Measurements from ENCODE around the gene ANKRD39. TPM values are rescaled to one million over a fixed set of nuclear protein-coding genes. Genes with fewer than 3 reads are reported as not detected.
"Not testable (repeated sequence)": the region's sequence is repeated elsewhere in the genome, so short reads cannot be mapped to it uniquely, and the experiment has no call there.

The ANKRD39 gene
- total RNA-seq, 2 experiments from 2014 or later: 22.6 TPM

DNA sequence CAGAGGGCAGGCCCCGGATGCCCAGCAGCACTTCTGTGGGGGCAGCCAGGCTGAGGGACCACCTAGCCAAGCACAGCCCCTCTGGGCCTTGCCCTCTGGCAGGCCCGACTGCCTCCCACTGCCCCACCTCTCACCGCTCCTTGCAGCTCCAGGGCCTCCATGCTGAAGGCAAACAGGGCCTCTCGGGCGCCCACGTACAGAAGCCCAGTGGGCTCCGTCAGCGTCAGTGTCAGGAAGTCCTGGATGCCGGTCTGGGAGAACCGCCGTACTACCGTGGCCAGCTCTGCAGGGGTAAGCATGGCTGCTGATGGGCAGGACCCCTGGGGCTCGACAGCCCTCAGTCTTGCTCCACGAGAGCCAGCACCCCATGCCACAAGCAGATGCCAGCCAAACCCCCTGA is 8.3 kb upstream of the ANKRD39 start:
- Mint-ChIP-seq H3K4me1 (ENCODE audit: low read depth) (peaks cover 19% of the 10 kb centered on the region), H3K4me3 (no peak overlapping the region), H3K9me3 (no peaks in the 10 kb centered on the region), H3K27me3 (peaks cover 3% of the 10 kb centered on the region), H3K36me3 (ENCODE audit: low read depth) (peaks cover 10% of the 10 kb centered on the region), H3K27ac (no peak overlapping the region)
- DNase-seq (no peak), ATAC-seq (no peak)
- ChIA-PET CTCF (interaction anchor here (4.5 kb wide), 1 partner anchor 8 kb away, joined by 38 read pairs; the partner anchor contains the start of gene ANKRD39), POLR2A (interaction anchor here (0.9 kb wide), 1 partner anchor 58 kb away, joined by 3 read pairs; no protein-coding TSS in a partner anchor)
- TF ChIP-seq CTCF (IDR thresholded peaks at IDR 0.05): no peak
- intact Hi-C loops (cut with micrococcal nuclease): no loop called here

DNA sequence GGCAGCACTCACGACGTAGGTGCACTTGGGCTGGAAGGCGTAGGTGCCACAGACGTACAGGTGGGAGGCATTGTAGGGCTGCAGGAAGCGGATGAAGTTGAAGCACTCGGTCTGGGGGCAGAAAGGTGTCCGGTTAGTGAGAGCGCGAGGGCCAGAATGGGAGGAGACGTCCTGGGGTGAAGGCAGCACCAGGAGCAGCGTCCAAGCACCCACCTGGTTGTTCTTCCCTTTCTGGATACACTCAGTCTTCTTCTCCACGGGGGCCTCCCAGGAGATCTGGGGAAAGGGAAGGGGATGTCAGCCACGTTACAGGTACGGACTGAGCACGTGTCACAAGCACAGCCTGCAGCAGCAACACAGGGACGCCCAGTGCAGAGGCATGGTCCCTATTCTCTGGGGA is 7.8 kb upstream of the ANKRD39 start:
- POLR2A ChIA-PET: no interaction called here
- Mint-ChIP-seq H3K4me3 (no peak overlapping the region), H3K27ac (no peak overlapping the region), H3K27me3 (peaks cover 2% of the 10 kb centered on the region), H3K36me3 (ENCODE audit: low read depth) (peaks cover 10% of the 10 kb centered on the region), H3K9me3 (no peaks in the 10 kb centered on the region), H3K4me1 (ENCODE audit: low read depth) (peaks cover 16% of the 10 kb centered on the region)
- intact Hi-C loops (cut with micrococcal nuclease): no loop called here
- no peak for ATAC-seq
- CTCF ChIA-PET: interaction anchor here (1.9 to 4.5 kb wide), 2 partner anchors 8 to 86 kb away, joined by 10 to 38 read pairs; partner anchors contain the start of gene ANKRD39
- no peak for DNase-seq
- TF ChIP-seq CTCF (IDR thresholded peaks at IDR 0.05): no peak

DNA sequence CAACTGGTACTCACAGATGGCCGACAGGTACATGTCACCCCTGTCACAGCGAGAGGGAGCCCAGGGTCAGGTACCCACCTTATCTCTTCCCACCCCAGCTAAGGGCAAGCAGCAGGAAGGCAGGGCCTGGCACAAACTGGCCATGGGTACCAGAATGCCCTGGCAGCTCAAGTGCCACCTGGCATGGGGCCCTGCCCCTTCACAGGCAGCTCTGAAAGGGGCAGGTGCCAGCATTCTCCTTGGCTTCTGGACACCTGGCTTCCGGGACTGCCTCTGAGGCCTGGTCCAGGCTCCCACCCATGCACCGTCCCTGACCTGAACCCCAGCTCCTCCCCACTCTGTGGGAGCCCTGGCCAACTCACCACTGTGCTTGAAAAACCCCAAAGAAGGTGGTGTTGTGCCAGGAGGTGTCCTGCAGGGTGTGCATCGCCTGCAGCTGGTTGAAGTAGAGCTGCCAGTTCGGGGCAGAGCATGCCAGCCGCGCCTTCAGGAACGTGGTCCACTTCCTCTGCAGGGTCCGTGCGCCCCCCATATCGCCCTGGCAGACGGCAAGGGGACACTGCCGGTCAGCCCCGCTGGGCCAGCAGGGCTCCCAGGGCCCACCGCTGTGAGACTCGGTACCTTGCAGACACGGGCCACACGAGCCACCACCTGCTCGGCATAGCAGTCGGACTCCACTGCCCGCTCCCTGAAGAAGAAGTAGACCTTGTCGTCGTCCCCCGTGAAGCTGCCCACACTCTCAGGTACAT is 6.7 kb upstream of the ANKRD39 start:
- CTCF ChIA-PET: interaction anchor here (1.9 kb wide), 1 partner anchor 87 kb away, joined by 10 read pairs; no protein-coding TSS in a partner anchor

DNA sequence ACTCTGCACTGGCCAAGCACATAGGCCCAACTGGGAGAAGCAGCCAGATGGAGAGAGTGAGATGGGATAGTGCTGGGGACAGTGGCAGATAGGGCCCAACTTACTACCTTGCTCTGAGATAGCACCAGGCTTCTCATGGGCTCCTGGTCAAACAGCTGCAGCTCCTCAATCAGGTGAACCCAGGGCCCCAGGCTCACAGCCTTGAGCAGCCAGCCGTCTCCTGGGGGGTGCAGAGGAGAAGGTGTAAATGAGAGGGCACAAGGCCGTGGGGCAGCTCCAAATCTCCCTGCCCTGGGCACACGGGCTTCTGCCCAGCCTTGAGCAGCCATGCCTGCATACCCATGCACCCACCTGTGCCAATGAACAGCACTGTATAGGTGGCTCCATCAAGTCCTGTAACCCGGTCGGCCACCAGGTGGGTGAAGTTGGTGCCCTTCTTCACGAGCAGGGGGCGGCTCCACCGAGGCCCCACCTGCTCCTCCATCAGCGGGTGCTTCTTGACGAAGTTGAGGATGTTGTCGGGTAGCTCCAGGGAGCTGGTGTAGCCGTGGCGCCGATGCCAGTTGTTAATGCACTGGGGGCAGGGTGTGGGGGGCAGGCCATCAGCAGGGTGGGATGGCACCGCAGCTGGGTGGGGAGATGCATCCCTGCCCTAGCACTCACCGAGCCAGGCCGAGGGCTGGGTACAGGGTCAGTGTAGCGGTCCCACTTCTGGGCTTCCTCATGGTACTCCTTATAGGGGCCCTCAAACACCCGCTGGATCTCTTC is 5.9 kb upstream of the ANKRD39 start:
- no peak overlapping the region for H3K4me3 Mint-ChIP-seq
- no peaks in the 10 kb centered on the region for H3K9me3 Mint-ChIP-seq
- H3K36me3 Mint-ChIP-seq (ENCODE audit: low read depth): peaks cover 14% of the 10 kb centered on the region
- no peak for TF ChIP-seq CTCF (IDR thresholded peaks at IDR 0.05)
- ChIA-PET CTCF (interaction anchor here (1.9 kb wide), 1 partner anchor 88 kb away, joined by 10 read pairs; no protein-coding TSS in a partner anchor), POLR2A (interaction anchor here (1.6 kb wide), 1 partner anchor 32 kb away, joined by 4 read pairs; no protein-coding TSS in a partner anchor)
- no peaks in the 10 kb centered on the region for H3K27me3 Mint-ChIP-seq
- ATAC-seq: no peak
- H3K27ac Mint-ChIP-seq: no peak overlapping the region
- intact Hi-C loops (cut with micrococcal nuclease): no loop called here
- H3K4me1 Mint-ChIP-seq (ENCODE audit: low read depth): peaks cover 24% of the 10 kb centered on the region
- DNase-seq: no peak

More for the DNA sequence above, 6.7 kb upstream of the ANKRD39 start:
- Mint-ChIP-seq H3K27ac (no peak overlapping the region), H3K4me3 (no peak overlapping the region), H3K4me1 (ENCODE audit: low read depth) (peaks cover 19% of the 10 kb centered on the region), H3K27me3 (no peaks in the 10 kb centered on the region), H3K36me3 (ENCODE audit: low read depth) (peaks cover 14% of the 10 kb centered on the region), H3K9me3 (no peaks in the 10 kb centered on the region)
- intact Hi-C loops (cut with micrococcal nuclease): no loop called here
- ATAC-seq (no peak), DNase-seq (no peak)
- POLR2A ChIA-PET: interaction anchor here (1.6 kb wide), 1 partner anchor 31 kb away, joined by 4 read pairs; no protein-coding TSS in a partner anchor
- TF ChIP-seq CTCF (IDR thresholded peaks at IDR 0.05): no peak

- not testable (repeated sequence) for ATAC-seq, H3K4me3 Mint-ChIP-seq
Observed at GRCh38 chr2:96863056-96863455, 5.2 kb upstream of the ANKRD39 start.

More at GRCh38 chr2:96863056-96863455, 5.2 kb upstream of the ANKRD39 start:
- DNase-seq; H3K27me3 Mint-ChIP-seq; H3K9me3 Mint-ChIP-seq; H3K27ac Mint-ChIP-seq; intact Hi-C loops (cut with micrococcal nuclease); CTCF ChIA-PET: not testable (repeated sequence)
- Mint-ChIP-seq H3K4me1 (ENCODE audit: low read depth) (peaks cover 24% of the 10 kb centered on the region), H3K36me3 (ENCODE audit: low read depth) (peaks cover 14% of the 10 kb centered on the region)
- POLR2A ChIA-PET: interaction anchor here (1.6 kb wide), 1 partner anchor 33 kb away, joined by 4 read pairs; no protein-coding TSS in a partner anchor
